ENCODE results near the gene KERA. TPM values are rescaled to one million over a fixed set of nuclear protein-coding genes. Genes with fewer than 3 reads are reported as not detected.

Gene KERA
- total and polyA plus RNA-seq, 2 experiments from 2014 or later, result not detected

DNA sequence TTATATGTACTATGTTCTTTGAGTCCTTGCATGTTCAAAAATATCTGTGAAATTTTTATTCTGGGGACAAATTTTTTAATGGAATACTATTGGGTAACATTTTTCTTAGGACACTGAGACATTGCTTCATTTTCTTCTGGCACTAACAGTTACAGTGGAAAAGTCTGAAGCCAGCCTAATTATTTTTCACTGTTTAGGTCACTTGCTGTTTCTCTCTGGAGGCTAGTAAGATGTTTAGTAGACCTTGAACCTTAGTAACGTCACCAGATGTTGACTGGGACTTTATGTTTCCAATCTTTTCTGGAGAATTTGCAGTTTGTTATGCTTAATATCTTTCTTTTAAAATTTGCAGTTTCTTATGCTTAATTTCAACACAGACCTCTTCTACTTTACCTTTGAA lies 40.8 kb downstream of the KERA start:
- no peak for DNase-seq (ENCODE audit: low read depth in 1 of 2, low spot score in 1 of 2)

DNA sequence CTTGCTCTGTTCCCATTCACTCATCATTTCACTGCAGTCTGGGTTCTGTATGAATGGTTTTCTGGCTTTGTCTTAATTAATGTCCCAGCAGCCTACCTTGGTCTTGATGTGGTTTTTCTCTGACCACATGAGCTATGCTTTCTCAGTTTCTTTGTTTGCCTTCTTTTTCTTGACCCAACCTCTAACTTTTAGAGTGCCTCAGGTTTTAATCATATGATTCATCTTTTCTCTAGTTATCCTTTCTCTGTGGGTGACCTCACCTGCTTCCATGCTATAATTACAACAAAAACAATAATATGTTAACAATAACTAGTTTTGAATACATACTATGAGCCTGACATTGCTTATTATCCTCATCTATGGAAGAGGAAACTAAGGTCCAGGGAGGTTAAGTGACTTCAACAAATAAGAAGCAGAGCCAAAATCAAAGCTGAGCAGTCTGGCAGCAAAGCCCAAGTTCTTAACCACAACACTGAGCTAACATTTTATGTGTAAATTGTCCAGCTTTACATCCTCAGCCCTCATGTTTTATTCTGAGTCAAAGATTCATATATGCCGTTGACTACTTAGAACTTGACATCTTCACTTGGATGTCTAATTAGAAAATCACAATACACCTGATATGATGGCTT lies 48.4 kb downstream of the KERA start:
- no peaks in the 10 kb centered on the region for H3K9me3 ChIP-seq (ENCODE audit: low read depth)
- H3K4me3 ChIP-seq, result no peak overlapping the region
- H3K27me3 ChIP-seq, result no peaks in the 10 kb centered on the region
- no peaks in the 10 kb centered on the region for H3K36me3 ChIP-seq
- no peaks in the 10 kb centered on the region for H3K4me1 ChIP-seq (ENCODE audit: low read depth)
- TF ChIP-seq, protein P1, sequence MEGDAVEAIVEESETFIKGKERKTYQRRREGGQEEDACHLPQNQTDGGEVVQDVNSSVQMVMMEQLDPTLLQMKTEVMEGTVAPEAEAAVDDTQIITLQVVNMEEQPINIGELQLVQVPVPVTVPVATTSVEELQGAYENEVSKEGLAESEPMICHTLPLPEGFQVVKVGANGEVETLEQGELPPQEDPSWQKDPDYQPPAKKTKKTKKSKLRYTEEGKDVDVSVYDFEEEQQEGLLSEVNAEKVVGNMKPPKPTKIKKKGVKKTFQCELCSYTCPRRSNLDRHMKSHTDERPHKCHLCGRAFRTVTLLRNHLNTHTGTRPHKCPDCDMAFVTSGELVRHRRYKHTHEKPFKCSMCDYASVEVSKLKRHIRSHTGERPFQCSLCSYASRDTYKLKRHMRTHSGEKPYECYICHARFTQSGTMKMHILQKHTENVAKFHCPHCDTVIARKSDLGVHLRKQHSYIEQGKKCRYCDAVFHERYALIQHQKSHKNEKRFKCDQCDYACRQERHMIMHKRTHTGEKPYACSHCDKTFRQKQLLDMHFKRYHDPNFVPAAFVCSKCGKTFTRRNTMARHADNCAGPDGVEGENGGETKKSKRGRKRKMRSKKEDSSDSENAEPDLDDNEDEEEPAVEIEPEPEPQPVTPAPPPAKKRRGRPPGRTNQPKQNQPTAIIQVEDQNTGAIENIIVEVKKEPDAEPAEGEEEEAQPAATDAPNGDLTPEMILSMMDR (IDR thresholded peaks at IDR 0.05; ENCODE audit: low read depth, low read length), result no peak
- no peak overlapping the region for H3K27ac ChIP-seq
- DNase-seq (ENCODE audit: low read depth in 1 of 2, low spot score in 1 of 2), result no peak

More for the DNA sequence above, 40.8 kb downstream of the KERA start:
- H3K9me3 ChIP-seq (ENCODE audit: low read depth), result no peaks in the 10 kb centered on the region
- TF ChIP-seq, protein P1 (IDR thresholded peaks at IDR 0.05; ENCODE audit: low read depth, low read length), result no peak
- no peaks in the 10 kb centered on the region for H3K27me3 ChIP-seq
- no peaks in the 10 kb centered on the region for H3K4me1 ChIP-seq (ENCODE audit: low read depth)
- no peak overlapping the region for H3K27ac ChIP-seq
- H3K36me3 ChIP-seq, result no peaks in the 10 kb centered on the region
- H3K4me3 ChIP-seq, result no peak overlapping the region

DNA sequence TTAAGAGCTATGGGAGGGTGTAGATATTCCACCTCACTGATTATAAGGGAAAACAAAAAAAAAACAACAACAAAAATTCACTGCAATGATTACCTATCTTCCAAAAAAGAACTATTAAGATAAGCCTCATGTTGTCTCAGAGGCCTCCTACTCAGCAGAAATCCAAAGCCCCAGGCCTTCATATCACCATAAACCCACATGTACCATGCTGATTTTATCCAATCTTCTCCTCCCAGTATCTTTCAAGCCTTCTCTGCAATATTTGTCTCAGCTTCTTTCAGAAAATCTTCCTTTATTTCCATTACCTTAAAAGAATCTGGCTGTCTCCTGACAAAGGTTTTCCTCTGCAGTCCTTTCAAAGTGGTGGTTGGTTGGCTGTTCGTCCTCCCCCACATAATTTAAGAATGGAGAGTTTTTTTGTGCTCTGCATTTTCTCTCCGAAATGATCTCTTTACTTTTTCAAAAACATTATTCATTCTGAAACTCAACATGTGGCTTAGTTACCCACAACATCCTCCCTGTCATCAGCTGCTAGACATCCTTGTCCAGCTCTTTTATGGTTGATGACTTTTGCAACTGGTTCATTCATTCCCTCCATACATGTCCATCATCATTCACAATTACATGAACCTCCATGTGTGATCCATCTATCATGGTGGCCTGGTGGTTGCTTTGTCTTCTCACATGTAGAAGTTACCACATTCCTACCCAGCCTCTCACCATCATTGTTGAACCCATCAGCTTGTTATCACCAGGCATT lies 50.1 kb downstream of the KERA start:
- no peak overlapping the region for H3K4me3 ChIP-seq
- H3K4me1 ChIP-seq (ENCODE audit: low read depth), result no peaks in the 10 kb centered on the region
- H3K36me3 ChIP-seq, result no peaks in the 10 kb centered on the region
- no peaks in the 10 kb centered on the region for H3K9me3 ChIP-seq (ENCODE audit: low read depth)
- no peak overlapping the region for H3K27ac ChIP-seq
- H3K27me3 ChIP-seq, result no peaks in the 10 kb centered on the region
- DNase-seq (ENCODE audit: low read depth in 1 of 2, low spot score in 1 of 2), result no peak
- TF ChIP-seq, protein P1 (IDR thresholded peaks at IDR 0.05; ENCODE audit: low read depth, low read length), result no peak

DNA sequence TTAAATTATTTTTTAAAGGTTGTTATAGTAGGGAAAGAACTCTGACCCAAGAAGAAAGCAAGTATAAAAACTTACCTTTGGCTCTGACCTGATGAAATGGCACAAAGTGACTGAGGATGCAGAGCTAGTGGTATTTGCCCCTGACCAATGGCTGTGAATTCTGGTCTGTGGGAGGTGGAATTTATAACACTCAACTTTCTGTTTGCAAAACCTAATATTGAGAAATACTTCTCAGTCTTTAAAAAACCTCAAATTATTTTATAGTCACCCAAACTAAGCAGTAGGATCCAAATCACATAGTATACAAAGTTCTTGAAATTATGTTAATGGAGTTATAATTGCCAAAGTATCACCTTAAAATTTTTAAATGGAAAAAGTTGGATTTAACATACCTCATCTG lies 53.0 kb downstream of the KERA start, which contains the start of gene EPYC:
TSS of gene EPYC (minus strand) at position 101 of the 400 bp plus-strand sequence. CDS start 2,407 bp downstream, outside the sequence.
- H3K27me3 ChIP-seq, result no peaks in the 10 kb centered on the region
- H3K9me3 ChIP-seq (ENCODE audit: low read depth), result no peaks in the 10 kb centered on the region
- no peaks in the 10 kb centered on the region for H3K4me1 ChIP-seq (ENCODE audit: low read depth)
- no peak within 1 kb of the TSS for H3K4me3 ChIP-seq
- DNase-seq (ENCODE audit: low read depth in 1 of 2, low spot score in 1 of 2), result no peak
- no peaks in the 10 kb centered on the region for H3K36me3 ChIP-seq
- no peak within 1 kb of the TSS for H3K27ac ChIP-seq
- TF ChIP-seq, protein P1 (IDR thresholded peaks at IDR 0.05; ENCODE audit: low read depth, low read length), result no peak

DNA sequence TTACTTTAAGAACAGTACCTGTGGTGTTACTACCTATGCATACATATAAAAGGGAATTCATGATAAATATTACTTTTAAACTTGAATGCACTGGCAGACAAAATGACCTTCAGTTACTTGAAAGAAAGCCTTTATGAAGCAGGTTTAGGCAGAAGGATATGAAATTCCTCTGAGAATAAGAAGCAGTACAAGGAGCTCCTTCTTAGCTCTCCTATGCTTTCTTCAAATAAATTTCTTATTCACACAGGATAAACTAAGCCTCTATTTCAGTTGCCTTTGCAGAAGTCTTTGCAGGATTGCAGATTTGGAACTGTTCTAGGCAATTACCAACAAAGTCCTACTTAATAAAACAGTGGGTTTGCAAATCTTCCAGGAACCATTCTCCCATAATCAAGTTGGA lies 54.1 kb downstream of the KERA start:
- Histone ChIP-seq H3K9me3 (ENCODE audit: low read depth) (no peaks in the 10 kb centered on the region), H3K27ac (no peak overlapping the region), H3K4me1 (ENCODE audit: low read depth) (no peaks in the 10 kb centered on the region), H3K4me3 (no peak overlapping the region), H3K36me3 (no peaks in the 10 kb centered on the region), H3K27me3 (no peaks in the 10 kb centered on the region)
- TF ChIP-seq, protein P1 (IDR thresholded peaks at IDR 0.05; ENCODE audit: low read depth, low read length), result no peak
- no peak for DNase-seq (ENCODE audit: low read depth in 1 of 2, low spot score in 1 of 2)
